ENCODE measurements around the gene GNAT1.

The GNAT1 gene

DNA sequence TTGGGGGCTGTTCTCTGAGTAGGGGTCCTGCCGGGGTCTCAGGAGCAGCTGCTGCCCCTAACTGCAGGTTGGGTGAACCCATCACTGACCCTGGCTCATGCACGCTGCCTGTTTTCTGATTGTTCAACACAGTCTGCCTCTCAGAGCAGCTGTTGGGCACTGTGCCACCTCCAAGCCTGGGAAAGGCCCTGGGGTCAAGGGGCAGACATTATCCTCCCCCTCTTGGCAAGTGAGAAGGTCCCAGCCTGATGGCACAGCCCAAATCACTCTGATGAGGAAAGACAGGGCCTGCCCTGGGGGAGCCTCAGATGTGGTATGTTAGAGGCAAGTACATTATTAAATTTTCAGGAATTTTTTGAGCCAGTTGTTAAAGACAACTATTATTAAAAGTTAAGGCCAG lies 14.1 kb upstream of the GNAT1 start:
- H3K4me3 ChIP-seq (replicated peaks in 1 of 2; ENCODE audit: low read depth in 2 of 2, low read length in 2 of 2), result no peak overlapping the region
- no peak for DNase-seq (ENCODE audit: low read depth in 2 of 2)
- TF ChIP-seq, protein P1, sequence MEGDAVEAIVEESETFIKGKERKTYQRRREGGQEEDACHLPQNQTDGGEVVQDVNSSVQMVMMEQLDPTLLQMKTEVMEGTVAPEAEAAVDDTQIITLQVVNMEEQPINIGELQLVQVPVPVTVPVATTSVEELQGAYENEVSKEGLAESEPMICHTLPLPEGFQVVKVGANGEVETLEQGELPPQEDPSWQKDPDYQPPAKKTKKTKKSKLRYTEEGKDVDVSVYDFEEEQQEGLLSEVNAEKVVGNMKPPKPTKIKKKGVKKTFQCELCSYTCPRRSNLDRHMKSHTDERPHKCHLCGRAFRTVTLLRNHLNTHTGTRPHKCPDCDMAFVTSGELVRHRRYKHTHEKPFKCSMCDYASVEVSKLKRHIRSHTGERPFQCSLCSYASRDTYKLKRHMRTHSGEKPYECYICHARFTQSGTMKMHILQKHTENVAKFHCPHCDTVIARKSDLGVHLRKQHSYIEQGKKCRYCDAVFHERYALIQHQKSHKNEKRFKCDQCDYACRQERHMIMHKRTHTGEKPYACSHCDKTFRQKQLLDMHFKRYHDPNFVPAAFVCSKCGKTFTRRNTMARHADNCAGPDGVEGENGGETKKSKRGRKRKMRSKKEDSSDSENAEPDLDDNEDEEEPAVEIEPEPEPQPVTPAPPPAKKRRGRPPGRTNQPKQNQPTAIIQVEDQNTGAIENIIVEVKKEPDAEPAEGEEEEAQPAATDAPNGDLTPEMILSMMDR (IDR thresholded peaks at IDR 0.05; ENCODE audit: low read depth, low read length), result no peak

DNA sequence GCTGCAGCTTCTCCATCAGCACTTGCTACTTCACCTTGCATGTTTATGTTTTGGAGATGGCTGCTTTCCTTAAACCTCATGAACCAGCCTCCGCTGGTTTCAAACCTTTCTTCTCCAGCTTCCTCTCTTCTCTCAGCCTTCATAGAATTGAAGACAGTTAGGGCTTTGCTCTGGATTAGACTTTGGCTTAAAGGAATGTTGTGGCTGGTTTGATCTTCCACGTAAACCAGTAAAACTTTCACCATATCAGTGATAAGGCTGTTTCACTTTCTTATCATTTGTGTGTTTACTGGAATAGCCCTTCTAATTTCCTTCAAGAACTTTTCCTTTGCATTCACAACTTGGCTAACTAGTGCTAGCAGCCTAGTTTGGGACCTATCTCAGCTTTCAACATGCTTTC lies 11.7 kb upstream of the GNAT1 start:
- DNase-seq (ENCODE audit: low read depth in 2 of 2), result no peak
- H3K4me3 ChIP-seq (replicated peaks in 1 of 2; ENCODE audit: low read depth in 2 of 2, low read length in 2 of 2), result no peak overlapping the region
- TF ChIP-seq, protein P1 (IDR thresholded peaks at IDR 0.05; ENCODE audit: low read depth, low read length), result no peak

DNA sequence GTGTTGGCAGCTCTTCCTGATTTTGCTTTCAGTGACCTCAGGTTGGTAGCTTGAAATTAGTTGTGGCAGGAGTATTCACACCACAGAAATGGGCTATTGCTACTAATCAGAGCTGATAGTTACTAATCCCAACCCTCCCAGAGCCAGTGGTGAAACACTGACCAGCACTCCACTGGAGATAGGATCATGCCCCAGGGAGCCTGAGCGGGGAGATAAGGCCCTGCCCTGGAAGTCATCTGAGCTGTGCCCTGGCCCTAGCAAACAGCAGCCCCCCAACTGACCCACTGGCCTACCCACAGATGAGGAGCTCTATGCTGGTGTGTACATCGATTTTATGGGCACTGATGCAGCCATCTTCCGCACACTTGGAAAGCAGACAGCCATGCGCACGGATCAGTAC lies 9.4 kb upstream of the GNAT1 start:
- TF ChIP-seq, protein P1 (IDR thresholded peaks at IDR 0.05; ENCODE audit: low read depth, low read length), result no peak
- no peak overlapping the region for H3K4me3 ChIP-seq (replicated peaks in 1 of 2; ENCODE audit: low read depth in 2 of 2, low read length in 2 of 2)
- DNase-seq (ENCODE audit: low read depth in 2 of 2), result no peak

DNA sequence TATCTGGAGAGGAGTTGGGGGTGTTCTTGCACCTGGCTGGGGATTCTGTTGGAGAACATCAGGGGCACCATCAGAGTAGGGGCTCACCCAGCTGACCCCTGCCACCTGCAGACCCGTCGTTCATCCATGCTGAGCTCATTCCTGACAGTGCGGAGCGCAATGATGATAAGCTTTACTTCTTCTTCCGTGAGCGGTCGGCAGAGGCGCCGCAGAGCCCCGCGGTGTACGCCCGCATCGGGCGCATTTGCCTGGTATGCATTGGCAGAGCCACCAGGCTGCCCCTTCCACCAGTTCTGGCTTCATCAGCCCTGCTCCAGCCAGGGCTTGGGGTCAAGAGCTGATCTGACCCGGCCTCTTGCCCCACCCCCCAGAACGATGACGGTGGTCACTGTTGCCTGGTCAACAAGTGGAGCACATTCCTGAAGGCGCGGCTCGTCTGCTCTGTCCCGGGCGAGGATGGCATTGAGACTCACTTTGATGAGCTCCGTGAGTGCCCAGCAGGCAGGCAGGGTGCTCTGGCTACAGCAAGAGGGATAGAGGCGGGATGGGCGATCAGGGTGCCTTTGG lies 8.8 kb upstream of the GNAT1 start:
- TF ChIP-seq, protein P1 (IDR thresholded peaks at IDR 0.05; ENCODE audit: low read depth, low read length), result no peak
- H3K4me3 ChIP-seq (replicated peaks in 1 of 2; ENCODE audit: low read depth in 2 of 2, low read length in 2 of 2), result no peak overlapping the region
- no peak for DNase-seq (ENCODE audit: low read depth in 2 of 2)

DNA sequence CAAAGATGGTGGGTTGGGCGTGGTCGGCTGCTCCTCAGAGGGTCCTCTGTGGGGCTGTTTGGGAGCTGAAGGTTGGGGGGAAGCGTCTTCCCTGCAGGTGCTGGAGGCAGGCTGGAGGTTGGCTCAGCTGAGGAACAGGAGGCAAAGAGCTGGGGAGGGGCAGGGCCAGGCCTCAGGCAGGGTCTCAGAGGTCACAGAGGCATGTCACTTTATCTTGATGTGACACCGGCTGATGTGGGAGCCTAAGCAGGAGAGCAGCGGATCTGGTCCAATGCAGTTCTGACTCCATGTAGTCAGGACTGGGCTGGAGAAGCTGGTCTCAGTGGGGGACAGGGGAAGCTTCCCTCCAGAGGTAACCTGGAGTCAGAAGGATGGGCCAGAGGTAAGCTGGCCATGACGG lies 7.7 kb upstream of the GNAT1 start:
- no peak overlapping the region for H3K4me3 ChIP-seq (replicated peaks in 1 of 2; ENCODE audit: low read depth in 2 of 2, low read length in 2 of 2)
- TF ChIP-seq, protein P1 (IDR thresholded peaks at IDR 0.05; ENCODE audit: low read depth, low read length), result no peak
- DNase-seq (ENCODE audit: low read depth in 2 of 2), result no peak

DNA sequence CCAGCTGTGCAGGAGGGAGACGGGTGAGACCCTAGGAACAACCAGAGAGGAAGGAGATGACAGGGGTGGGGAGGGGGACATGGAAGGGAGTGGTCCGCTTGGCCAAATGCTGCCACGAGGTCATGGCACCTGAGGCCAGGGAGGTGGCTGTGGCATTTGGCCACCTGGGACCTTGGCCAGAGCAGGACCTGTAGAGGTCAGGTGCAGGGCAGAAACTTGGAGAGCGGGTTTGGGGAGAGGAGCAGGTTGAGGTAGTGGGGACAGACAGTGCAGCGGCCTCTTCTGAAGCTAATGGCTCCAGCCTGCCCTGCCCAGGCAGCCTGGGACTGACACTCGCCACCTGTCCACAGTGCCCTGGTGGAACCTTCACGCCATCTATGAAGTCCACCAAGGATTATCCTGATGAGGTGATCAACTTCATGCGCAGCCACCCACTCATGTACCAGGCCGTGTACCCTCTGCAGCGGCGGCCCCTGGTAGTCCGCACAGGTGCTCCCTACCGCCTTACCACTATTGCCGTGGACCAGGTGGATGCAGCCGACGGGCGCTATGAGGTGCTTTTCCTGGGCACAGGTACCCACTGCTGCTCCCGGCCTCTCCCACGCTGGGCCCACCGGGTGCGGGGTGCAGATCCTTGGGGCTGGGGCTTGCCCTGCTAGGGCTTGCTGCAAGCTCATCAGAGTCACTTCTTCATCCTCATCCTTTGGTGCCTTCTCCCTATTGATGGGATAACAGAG lies 7.0 kb upstream of the GNAT1 start:
- TF ChIP-seq, protein P1 (IDR thresholded peaks at IDR 0.05; ENCODE audit: low read depth, low read length), result no peak
- DNase-seq (ENCODE audit: low read depth in 2 of 2), result no peak
- no peak overlapping the region for H3K4me3 ChIP-seq (replicated peaks in 1 of 2; ENCODE audit: low read depth in 2 of 2, low read length in 2 of 2)

Measured in cardiac fibroblast (primary cell).